Activated CD4-positive, alpha-beta T cell treated with anti-CD3 and anti-CD28 coated beads, Interleukin-2, amount 10 ng/mL, durations not matched to agents 24 days and 14 days (primary cell): ENCODE data around the gene SIN3B. TPM values are rescaled to one million over a fixed set of nuclear protein-coding genes. Genes with fewer than 3 reads are reported as not detected.

Experiments
- DNase-seq: peaks from one replicate; pipeline ENCODE4 v3.0.0; 2022
- H3K27ac Mint-ChIP-seq: one replicate; pipeline ENCODE4 v1.8.0; 2022; ENCODE audit warnings: mild to moderate bottlenecking, mixed read lengths
- H3K27me3 Mint-ChIP-seq: one replicate; pipeline ENCODE4 v1.8.0; 2022; ENCODE audit warnings: mixed read lengths
- H3K36me3 Mint-ChIP-seq: one replicate; pipeline ENCODE4 v1.8.0; 2022; ENCODE audit warnings: low read depth, mild to moderate bottlenecking, mixed read lengths
- H3K4me1 Mint-ChIP-seq: one replicate; pipeline ENCODE4 v1.8.0; 2021; ENCODE audit warnings: mixed read lengths
- H3K4me3 Mint-ChIP-seq: one replicate; pipeline ENCODE4 v1.8.0; 2022; ENCODE audit warnings: mild to moderate bottlenecking, moderate library complexity, mixed read lengths
- H3K9me3 Mint-ChIP-seq: one replicate; pipeline ENCODE4 v1.8.0; 2021; ENCODE audit warnings: mixed read lengths
- intact Hi-C: fragments of 100-400 bp; cut with micrococcal nuclease; formaldehyde crosslinking; loops from one replicate; pipeline ENCODE4 v1.15.1; 2023
- total RNA-seq: library from RNA; stranded (reverse); gene quantifications from 2 replicates; pipeline ENCODE4 v1.2.3, GENCODE V29; 2022

SIN3B gene
- total RNA-seq, 1 donor from 2014 or later: 43.9 TPM

DNA sequence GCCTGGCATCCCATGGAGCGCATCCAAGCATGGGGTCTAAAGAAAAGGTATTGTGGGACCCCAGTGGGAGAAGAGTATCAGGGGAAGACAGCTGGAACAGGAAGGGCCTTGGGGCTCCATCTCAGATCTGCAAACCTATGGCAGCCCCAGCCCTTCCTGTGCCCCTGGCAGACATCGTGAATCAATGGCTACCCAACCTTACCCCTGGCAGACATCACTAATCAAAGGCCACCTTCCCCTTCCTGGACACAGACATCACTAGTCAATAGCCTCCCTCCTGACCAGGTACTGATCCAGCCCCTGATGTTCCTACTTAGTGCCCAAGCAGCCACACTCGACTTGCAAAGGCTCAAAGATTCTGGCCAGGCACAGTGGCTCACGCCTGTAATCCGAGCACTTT lies 75.4 kb downstream of the SIN3B start:
- no peak for DNase-seq
- peaks cover 5% of the 10 kb centered on the region for H3K4me1 Mint-ChIP-seq
- intact Hi-C loops: no loop called here
- no peaks in the 10 kb centered on the region for H3K27me3 Mint-ChIP-seq
- no peaks in the 10 kb centered on the region for H3K9me3 Mint-ChIP-seq
- H3K36me3 Mint-ChIP-seq: no peaks in the 10 kb centered on the region
- no peak overlapping the region for H3K4me3 Mint-ChIP-seq
- no peak overlapping the region for H3K27ac Mint-ChIP-seq

DNA sequence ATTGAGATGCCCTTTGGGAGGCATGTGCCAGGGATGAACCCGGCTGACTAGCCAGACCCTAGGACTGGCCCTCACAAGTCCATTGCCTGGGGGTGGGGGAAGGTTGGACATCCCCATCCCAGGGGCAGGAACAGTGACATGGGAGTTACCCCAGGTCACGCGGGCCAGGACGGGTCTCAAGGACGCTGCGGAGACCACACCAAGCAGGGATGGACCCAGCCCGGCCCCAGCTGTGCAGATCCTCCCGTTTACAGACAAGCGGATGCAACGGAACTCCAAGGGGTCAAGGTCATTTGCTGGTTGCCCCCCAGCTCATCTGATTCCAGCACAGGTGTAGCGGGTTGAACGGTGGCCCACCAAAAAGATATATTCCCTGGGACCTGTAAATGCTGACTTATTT lies 79.6 kb downstream of the SIN3B start:
- Mint-ChIP-seq H3K27ac (no peak overlapping the region), H3K27me3 (no peaks in the 10 kb centered on the region), H3K36me3 (no peaks in the 10 kb centered on the region), H3K9me3 (peaks cover 14% of the 10 kb centered on the region), H3K4me3 (no peak overlapping the region), H3K4me1 (no peaks in the 10 kb centered on the region)
- intact Hi-C loops: no loop called here
- no peak for DNase-seq

DNA sequence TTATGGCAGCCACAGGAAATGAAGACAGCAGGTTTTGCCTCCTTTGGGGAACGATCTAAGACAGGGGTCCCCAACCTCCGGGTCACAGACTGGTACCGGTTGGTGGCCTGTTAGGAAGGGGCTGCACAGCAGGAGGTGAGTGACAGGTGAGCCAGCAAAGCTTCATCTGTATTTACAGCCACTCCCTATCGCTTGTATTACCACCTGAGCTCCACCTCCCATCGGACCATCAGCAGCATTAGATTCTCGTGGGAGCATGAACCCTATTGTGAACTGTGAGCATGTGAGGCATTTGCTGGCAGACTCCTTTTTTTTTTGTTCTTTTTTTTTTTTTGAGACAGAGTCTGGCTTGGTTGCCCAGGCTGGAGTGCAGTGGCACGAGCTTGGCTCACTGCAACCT lies 81.8 kb downstream of the SIN3B start:
- H3K36me3 Mint-ChIP-seq: no peaks in the 10 kb centered on the region
- no peak overlapping the region for H3K27ac Mint-ChIP-seq
- H3K27me3 Mint-ChIP-seq: no peaks in the 10 kb centered on the region
- no peak for DNase-seq
- intact Hi-C loops: no loop called here
- no peaks in the 10 kb centered on the region for H3K4me1 Mint-ChIP-seq
- H3K4me3 Mint-ChIP-seq: no peak overlapping the region
- H3K9me3 Mint-ChIP-seq: peaks cover 14% of the 10 kb centered on the region

DNA sequence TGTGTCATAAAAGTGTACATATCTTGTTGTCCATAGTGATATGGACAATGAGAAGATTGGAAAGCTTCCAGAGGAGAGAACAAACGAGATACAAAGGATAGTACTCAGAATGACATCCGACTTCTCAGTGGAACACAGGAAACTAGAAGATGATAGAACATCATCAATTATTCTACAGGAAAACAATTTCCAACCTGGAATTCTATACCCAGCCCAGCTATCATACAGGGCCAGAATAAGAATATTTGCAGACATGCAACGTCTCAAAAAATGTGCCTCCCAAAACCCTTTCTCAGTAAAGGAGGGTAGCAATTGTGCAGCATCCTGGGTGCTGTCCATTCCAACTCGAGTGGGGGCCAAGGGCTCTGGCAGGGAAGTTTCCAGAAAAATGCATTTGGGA lies 83.6 kb downstream of the SIN3B start:
- intact Hi-C loops: no loop called here
- peaks cover 14% of the 10 kb centered on the region for H3K9me3 Mint-ChIP-seq
- H3K27me3 Mint-ChIP-seq: no peaks in the 10 kb centered on the region
- no peaks in the 10 kb centered on the region for H3K36me3 Mint-ChIP-seq
- no peak overlapping the region for H3K27ac Mint-ChIP-seq
- H3K4me3 Mint-ChIP-seq: no peak overlapping the region
- no peak for DNase-seq
- H3K4me1 Mint-ChIP-seq: no peaks in the 10 kb centered on the region

DNA sequence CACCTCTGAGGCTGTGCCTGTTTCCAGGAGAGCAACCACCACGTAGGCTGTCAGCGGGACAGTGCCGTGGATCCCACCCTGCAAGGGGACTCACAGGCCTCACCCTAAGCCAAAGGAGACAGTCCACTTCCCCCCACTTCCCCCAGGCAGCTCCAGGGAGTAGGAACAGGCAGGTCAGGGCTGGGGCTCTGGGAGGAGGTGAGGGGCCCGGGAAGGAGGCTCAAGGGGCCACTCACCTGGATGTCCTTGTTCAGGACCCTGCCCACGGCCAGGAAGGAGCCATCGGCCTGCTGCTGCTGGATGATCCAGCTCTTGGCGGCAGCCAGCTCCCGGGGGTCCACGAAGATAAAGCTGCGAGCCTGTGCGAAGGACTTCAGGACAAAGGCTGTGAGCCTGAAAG lies 85.2 kb downstream of the SIN3B start:
- H3K27ac Mint-ChIP-seq: no peak overlapping the region
- intact Hi-C loops: no loop called here
- H3K4me3 Mint-ChIP-seq: no peak overlapping the region
- no peaks in the 10 kb centered on the region for H3K4me1 Mint-ChIP-seq
- no peaks in the 10 kb centered on the region for H3K36me3 Mint-ChIP-seq
- no peaks in the 10 kb centered on the region for H3K27me3 Mint-ChIP-seq
- peaks cover 14% of the 10 kb centered on the region for H3K9me3 Mint-ChIP-seq
- DNase-seq: no peak

DNA sequence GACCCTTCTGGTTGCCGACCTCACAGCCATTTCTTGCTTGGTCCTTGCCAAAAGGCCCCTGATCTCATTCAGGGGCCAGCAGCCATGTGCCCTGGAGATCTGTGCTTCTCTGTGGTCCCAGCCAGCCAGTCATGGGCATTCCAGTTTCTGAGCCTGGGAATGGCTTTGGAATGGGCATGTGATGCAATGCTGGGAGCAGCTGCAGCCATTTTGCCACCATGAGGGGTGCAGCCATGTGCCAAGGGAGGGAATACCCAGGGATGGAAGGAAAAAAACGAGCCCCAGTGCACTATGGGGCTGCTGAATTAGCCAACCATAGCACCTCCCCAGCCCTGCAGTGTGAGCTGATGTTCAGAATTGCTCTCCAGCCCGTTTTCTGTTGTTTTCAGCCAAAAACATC lies 85.9 kb downstream of the SIN3B start:
- no peak for DNase-seq
- Mint-ChIP-seq H3K9me3 (peaks cover 16% of the 10 kb centered on the region), H3K4me1 (no peaks in the 10 kb centered on the region), H3K27ac (no peak overlapping the region), H3K36me3 (no peaks in the 10 kb centered on the region), H3K4me3 (no peak overlapping the region), H3K27me3 (no peaks in the 10 kb centered on the region)
- intact Hi-C loops: no loop called here

DNA sequence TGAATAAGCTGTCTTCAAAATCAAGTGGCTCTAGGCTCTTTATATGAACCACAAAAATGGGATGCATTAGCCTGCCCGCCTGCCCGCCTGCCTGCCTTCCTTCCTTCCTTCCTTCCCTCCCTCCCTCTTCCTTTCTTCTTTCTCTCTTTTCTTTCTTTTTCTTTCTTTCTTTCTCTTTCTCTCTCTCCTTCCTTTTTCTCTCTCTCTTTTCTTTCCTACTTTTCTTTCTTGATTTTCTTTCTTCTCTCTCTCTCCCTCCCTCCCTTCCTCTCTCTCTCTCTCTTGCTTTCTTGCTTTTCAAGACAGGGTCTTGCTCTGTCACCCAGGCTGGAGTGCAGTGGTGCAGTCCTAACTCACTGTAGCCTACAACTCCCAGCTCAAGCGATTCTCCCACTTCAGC lies 86.5 kb downstream of the SIN3B start:
- Mint-ChIP-seq H3K4me1 (no peaks in the 10 kb centered on the region), H3K36me3 (no peaks in the 10 kb centered on the region), H3K9me3 (peaks cover 16% of the 10 kb centered on the region), H3K27ac (no peak overlapping the region), H3K4me3 (no peak overlapping the region), H3K27me3 (no peaks in the 10 kb centered on the region)
- intact Hi-C loops: no loop called here
- no peak for DNase-seq

DNA sequence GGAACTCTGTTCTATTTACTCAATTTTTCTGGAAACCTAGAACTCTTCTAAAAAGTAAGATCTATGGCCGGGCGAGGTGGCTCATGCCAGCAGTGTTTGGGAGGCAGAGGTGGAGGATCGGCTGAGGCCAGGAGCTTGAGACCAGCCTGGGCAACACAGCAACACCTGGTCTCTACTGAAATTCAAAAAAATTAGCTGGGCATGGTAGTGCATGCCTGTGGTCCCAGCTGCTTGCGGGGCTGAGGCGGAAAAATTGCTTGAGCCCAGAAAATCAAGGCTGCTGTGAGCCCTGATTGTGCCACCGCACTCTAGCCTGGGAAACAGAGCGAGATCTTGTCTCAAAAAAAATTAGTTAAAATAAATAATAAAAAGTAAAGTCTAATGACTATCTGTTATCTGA lies 88.2 kb downstream of the SIN3B start:
- no peaks in the 10 kb centered on the region for H3K27me3 Mint-ChIP-seq
- H3K27ac Mint-ChIP-seq: no peak overlapping the region
- no peaks in the 10 kb centered on the region for H3K36me3 Mint-ChIP-seq
- intact Hi-C loops: no loop called here
- DNase-seq: no peak
- H3K4me1 Mint-ChIP-seq: no peaks in the 10 kb centered on the region
- H3K9me3 Mint-ChIP-seq: peaks cover 12% of the 10 kb centered on the region
- no peak overlapping the region for H3K4me3 Mint-ChIP-seq

DNA sequence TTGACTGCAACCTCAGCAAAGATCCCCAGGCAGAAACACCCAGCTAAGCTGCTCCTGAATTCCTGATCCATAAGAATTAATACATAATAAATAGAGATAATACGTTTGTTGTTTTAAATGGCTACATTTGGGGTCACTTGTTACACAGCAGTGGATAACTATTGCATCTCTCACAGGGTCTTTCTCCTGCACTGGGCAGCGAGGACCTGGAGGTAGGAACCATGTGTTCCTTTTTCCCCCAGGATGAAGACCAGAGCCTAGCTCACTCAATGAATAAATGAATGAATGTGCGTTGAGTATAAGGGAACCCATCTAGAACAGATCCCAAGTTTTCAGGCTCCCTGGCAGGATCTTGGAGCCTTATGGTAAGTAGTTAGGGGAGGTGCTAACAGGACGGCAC lies 90.3 kb downstream of the SIN3B start:
- Mint-ChIP-seq H3K27ac (no peak overlapping the region), H3K27me3 (no peaks in the 10 kb centered on the region), H3K9me3 (peaks cover 3% of the 10 kb centered on the region), H3K36me3 (no peaks in the 10 kb centered on the region), H3K4me3 (no peak overlapping the region), H3K4me1 (no peaks in the 10 kb centered on the region)
- intact Hi-C loops: no loop called here
- DNase-seq: no peak

DNA sequence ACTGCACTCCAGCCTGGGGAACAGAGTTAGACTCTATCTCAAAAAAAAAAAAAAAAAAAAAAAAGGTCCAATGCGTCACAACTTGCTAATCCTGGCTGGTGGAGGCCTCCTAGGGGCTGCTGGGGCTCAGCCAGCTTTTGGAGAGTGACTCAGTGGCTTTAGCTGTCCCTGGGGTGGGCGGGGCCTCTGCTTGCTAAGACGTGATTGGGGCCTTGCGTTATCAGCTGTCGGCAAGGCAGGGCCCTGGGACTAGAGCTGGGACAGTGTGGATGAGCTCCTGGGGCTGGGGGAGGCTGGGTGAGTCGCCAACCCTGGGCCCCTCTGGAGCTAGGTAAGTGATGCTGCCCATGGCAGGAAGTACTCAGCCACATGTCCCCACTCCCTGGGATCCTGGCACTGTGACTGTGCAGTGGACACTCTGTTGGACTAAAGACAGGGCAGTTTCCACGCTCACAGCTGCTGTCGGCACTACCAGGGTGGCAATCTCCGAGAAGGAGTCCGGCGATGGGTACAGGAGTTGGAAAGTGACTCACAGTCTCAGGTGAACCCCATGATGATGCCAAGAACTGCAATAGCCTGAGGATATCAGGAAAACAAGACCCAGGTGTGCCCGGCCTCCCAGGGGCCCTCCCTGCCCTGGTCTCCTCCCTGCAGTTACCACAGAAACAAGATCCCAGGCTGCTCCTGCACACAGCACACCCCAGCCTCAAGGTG lies 91.8 kb downstream of the SIN3B start:
- DNase-seq: no peak
- no peaks in the 10 kb centered on the region for H3K27me3 Mint-ChIP-seq
- no peak overlapping the region for H3K4me3 Mint-ChIP-seq
- H3K27ac Mint-ChIP-seq: no peak overlapping the region
- intact Hi-C loops: no loop called here
- H3K36me3 Mint-ChIP-seq: no peaks in the 10 kb centered on the region
- H3K9me3 Mint-ChIP-seq: peaks cover 9% of the 10 kb centered on the region
- no peaks in the 10 kb centered on the region for H3K4me1 Mint-ChIP-seq

DNA sequence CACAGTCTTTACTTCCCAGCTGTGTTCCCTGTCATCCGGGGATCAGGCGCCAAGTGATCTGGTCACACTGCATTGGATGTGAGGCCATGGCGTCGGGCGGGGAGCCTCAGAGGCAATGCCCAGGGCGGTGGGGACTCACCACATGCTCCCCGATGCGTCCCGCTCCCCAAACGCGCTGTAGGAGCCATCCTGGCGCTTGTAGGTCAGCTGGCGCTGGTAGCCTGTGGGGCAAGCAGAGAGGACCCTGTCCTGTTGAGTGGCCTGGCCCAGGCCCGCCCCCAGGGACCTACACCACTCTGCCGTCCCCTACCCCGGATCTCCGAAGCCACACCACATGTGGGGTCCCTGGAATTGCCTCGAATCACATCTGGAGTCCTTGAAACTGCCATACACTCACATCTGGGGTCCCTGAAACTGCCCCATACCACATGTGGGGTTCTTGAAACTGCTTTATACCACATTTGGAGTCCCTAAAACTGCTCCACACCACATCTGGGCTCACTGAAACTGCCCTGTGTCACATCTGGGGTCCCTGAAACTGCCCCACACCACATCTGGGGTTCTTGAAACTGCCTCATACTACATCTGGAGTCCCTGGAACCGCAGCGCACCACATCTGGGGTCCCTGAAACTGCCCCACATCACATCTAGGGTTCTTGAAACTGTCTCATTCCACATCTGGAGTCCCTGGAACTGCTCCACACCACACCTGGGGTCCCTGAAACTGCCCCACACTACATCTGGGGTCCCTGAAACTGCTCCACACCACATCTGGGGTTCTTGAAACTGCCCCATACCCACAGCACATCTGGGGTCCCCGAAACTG lies 92.8 kb downstream of the SIN3B start:
- DNase-seq: no peak
- Mint-ChIP-seq H3K9me3 (peaks cover 15% of the 10 kb centered on the region), H3K4me1 (no peaks in the 10 kb centered on the region), H3K4me3 (no peak overlapping the region), H3K36me3 (no peaks in the 10 kb centered on the region), H3K27ac (no peak overlapping the region), H3K27me3 (no peaks in the 10 kb centered on the region)
- intact Hi-C loops: no loop called here

DNA sequence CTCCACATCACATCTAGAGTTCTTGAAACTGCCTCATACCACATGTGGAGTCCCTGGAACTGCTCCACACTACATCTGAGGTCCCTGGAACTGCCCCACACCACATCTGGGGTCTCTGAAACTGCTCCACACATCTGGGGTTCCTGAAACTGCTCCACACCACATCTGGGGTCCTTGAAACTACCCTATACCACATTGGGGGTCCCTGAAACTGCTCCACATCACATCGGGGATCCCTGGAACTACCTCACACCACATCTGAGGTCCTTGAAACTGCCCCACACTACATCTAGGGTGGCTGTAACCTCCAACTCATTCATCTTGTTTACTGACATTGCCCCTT lies 93.4 kb downstream of the SIN3B start:
- Mint-ChIP-seq H3K4me1 (no peaks in the 10 kb centered on the region), H3K36me3 (no peaks in the 10 kb centered on the region), H3K27me3 (no peaks in the 10 kb centered on the region), H3K4me3 (no peak overlapping the region), H3K27ac (no peak overlapping the region), H3K9me3 (peaks cover 19% of the 10 kb centered on the region)
- no peak for DNase-seq
- intact Hi-C loops: no loop called here

DNA sequence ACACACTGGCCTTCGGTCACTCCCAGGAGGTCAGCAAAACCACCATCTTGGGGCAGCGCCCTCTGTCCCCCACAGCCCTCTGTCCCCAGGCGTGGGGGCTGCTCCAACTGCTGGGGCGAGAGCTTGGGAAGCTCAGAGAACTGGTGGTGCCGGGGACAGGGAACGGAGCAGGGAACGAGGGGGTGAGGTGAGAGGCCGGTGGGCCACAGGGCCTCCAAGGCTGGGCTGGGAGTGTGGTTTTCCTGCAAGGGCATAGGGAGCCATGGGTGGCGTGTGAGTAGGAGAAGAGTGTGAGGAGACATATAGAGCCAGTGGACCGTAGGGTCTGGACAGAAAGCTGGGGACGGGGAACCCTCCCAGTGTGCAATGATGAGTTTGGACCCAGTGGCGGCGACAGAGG lies 93.8 kb downstream of the SIN3B start:
- Mint-ChIP-seq H3K27me3 (no peaks in the 10 kb centered on the region), H3K36me3 (no peaks in the 10 kb centered on the region), H3K4me3 (no peak overlapping the region), H3K9me3 (peaks cover 20% of the 10 kb centered on the region), H3K27ac (no peak overlapping the region), H3K4me1 (no peaks in the 10 kb centered on the region)
- no peak for DNase-seq
- intact Hi-C loops: no loop called here

DNA sequence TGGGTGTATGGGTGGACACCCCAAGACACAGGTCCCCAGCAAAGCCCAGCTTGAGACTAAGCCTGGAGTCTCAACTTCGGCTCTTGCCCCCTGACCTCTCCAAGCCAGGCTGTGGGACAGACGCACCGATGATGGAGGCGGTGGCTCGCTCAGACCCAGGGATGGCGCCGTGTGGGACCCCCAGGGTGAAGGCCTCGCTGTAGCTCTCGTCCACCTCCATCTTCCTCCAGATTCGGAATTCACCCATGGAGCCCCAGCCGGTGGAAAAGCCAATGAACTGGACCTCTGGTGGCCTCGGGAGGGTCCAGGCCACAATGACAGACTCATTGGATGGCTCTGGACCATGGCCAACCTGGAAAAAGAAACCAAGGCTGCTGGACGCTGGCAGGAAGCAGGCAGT lies 98.7 kb downstream of the SIN3B start:
- Mint-ChIP-seq H3K4me1 (no peaks in the 10 kb centered on the region), H3K27me3 (no peaks in the 10 kb centered on the region), H3K9me3 (peaks cover 26% of the 10 kb centered on the region), H3K36me3 (no peaks in the 10 kb centered on the region), H3K27ac (no peak overlapping the region), H3K4me3 (no peak overlapping the region)
- intact Hi-C loops: no loop called here
- no peak for DNase-seq

DNA sequence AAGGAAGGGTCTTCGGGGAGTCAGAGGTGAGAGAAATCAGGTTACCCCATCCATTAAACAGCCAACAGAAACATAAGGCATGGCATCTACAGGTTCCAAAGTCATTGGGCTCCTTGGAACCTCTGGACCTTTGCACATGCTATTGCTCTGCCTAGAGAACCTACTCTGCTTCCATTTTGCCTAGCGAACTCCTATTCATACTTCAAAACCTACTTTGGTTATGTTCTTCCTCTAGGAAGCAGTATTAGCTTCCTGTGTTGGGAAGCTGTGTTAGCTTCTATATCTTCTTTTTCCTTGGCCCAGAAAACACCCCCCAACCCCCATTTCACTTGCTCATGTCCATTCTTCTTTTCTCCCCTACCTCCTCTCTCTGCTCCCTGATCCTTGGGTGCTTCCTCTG lies 99.2 kb downstream of the SIN3B start:
- Mint-ChIP-seq H3K4me3 (no peak overlapping the region), H3K27ac (no peak overlapping the region), H3K36me3 (no peaks in the 10 kb centered on the region), H3K9me3 (peaks cover 27% of the 10 kb centered on the region), H3K4me1 (no peaks in the 10 kb centered on the region), H3K27me3 (peaks cover 2% of the 10 kb centered on the region)
- intact Hi-C loops: no loop called here
- DNase-seq: no peak
